C1 segment of cervical spinal cord (tissue), 14 donors: ENCODE data around the gene PCCB.
"Not testable (repeated sequence)": the region's sequence is repeated elsewhere in the genome, so short reads cannot be mapped to it uniquely, and the experiment has no call there.

Source experiments
- DNase-seq, 14 donors: peaks; one replicate each; lab custom pipeline; 2025; lab: John Stamatoyannopoulos, UW

PCCB gene

DNA sequence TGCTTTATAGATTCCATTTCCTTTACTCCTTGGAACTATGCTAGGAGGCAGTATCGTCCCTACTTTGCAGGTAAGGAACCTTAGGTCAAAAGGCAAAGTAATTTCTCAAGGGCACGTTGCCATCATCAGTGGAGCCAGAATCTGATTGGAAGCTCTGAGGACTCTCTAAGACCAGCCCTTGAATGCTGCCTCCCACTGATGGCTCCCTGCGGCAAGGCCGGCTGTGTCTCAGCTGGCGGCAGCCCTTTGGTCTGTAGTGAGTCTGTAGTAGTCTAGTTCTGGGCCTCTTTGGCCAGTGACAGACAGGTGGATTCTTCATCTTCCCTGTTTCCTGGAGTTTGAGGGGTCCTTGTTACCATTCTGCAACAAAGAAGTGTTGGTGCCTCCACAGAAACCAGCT, 76.2 kb downstream of the PCCB start:
- DNase-seq: no peak

DNA sequence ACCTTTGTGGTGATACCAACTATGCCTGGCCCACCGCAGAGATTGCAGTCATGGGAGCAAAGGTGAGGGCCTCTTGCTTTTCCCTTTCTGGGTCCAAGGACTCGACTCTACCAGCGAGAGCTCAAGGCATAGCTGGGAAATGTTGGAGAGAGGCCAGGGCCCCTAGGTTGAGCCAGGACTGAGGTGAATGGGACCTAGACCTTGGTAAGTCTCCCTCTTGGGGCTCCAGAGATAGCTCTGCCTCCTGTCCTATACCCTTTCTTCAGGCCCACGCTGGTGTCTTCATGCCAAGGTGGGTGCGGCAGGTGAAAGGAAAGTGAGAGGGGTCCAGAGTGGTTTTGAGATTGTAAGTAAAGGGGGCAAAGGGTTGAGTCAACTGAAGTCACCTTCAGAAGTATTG, 77.5 kb downstream of the PCCB start:
- no peak for DNase-seq

DNA sequence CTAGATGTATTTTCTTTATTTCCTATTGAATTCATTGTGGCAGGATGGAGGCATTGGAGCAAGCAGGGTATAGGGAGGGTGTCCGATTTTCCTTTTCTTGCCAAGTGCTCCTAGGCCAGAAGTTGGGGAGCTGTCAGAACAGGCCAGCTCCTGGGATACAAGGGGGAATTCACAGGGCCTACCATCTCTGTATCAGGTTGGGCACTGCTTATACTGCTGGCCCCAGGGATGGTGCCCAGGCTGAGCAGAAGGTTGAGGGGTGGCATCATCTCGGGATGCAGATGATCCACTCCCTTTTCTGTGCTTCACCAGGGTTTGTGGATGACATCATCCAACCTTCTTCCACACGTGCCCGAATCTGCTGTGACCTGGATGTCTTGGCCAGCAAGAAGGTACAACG, 79.5 kb downstream of the PCCB start:
- DNase-seq: no peak

DNA sequence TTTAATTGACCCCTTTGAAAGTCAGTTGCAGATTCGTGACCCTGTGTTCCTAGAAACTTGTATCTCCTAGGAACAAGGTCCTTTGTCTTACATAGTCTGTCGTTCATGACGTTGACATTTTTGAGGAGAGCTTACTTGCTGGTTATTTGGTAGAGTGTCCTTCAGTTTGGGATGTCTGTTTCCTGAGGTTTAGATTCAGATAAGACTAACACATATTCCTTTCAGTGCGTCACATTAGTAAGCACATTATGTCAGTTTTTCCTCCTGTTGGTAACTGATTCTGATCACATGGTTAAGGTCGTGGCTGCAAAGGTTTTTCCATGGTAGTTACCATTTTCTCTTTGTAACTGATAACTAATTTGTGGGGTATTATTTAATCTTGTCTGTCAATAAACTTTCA, 80.8 kb downstream of the PCCB start:
- no peak for DNase-seq

DNA sequence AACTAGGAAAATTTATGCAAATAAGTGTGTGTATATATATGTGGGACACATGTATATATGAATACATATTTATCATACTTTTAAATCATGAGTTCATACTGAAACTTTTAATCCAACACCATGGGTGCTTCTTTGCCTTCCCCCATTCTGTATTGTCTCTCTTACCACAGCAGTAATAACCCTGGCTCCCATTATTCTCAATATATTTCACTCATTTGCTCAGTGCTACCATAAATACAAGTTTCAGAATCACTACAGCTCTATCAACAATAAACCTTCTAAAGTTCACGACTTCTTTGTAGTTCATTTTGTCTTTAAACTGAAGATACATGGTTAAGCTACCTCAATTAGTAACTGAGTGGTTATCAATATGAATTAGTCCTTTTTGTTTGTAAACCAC, 82.2 kb downstream of the PCCB start:
- DNase-seq: no peak

DNA sequence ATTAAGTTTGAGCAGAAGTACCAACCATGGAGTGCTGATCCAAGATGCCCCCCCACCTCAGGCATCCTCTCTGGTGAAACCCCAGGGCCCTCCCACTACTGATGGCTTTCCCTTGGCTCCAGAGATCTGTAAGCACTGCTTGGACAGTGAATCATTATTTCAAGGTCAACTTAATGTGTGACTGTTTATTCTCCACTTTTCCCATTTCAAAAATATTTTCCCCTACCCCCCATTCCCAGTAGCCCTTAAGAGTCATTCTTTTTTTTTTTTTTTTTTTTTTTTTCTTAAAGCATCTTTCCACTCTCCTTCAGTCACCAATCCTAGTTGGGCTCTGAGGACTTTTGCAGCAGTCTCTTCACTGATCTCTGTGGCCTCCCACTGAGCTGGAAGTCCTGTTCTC, 82.6 kb downstream of the PCCB start:
- no peak for DNase-seq

DNA sequence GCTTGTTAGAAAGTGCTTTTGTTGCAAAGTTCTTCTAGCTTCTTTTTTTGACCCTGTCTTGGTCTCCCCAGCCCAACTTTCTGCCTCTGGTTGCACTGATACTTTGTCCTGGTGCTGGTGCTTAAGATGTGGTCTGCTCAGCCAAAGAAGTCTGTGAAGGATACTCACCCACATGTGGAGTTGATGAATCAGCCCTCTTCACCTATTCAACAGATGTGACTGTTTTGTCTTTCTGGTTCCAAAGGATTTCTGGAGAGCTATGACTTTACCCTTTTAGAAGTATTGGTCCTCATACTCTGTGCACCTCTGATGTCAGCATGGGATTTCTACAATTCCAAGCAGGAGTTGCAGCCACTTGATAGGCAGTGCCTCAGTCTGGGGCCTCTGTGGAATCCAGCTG, 84.1 kb downstream of the PCCB start:
- no peak for DNase-seq

DNA sequence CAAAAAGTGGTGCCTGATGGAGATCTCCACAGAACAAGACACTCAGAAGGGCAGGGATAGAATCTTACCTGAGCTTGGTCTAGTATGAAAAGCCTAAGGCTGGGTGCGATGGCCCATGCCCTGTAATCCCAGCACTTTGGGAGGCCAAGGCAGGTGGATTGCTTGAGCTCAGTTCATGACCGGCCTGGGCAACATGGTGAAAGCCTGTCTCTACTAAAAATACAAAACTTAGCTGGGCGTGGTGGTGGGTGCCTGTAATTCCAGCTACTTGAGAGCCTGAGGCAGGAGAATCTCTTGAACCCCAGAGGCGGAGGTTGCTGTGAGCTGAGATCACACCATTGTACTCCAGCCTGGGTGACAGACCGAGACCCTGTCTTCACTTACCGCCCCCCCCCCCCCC, 84.6 kb downstream of the PCCB start:
- DNase-seq: not testable (repeated sequence)

DNA sequence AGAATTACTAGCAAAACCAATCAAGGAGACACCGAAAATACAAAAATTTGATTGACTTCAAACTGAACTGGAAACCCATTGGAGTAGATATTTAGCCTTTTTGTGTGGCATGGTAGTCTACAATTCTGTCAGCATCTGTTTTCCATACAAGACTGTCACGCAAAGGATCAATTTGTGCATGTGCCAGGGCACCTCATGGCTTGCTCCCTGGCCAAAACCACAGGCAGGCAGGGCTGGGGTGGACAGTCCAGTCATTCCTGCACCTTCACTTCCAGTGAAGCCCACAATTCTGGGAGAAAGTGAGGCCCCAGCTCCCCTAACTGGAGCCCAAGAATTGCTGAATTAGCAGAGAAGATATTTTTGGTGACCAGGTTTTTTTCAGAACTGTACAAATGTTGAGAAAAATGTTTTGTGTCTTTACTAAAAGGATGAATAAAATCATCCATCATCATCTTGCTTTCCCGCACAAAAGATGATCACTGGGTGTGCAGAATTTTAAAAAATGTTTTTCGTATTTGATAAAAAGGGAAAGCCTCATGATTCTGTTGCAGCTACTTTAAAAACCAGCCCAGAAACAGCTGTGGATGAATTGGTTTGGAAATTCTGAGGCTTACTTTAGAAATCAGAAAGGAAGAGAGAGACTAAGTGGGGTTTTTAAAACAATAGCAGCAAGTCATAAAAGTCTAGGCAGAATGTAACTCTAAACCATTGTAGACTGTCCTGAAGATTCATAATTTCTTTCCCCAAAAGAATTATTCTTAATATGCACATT, 86.4 kb downstream of the PCCB start:
- DNase-seq: no peak

DNA sequence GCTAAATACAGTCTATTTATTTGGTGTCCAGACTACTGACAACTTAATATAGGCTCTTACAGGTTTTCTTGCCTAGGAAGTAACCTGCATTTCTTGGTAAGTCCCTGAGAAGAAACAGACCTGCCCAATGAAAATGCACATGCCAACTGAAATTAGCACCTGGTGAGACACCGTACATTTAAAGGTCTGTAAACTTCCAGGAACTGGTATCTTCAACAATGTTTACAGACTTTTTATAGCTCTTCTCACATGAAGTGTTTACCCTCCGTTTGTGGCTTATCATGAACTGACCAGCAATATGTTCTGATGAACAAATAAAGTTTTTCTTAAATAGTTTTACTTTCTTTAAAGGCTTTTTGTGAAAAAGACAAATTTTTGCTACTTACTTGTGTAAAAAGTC, 93.3 kb downstream of the PCCB start:
- no peak for DNase-seq

DNA sequence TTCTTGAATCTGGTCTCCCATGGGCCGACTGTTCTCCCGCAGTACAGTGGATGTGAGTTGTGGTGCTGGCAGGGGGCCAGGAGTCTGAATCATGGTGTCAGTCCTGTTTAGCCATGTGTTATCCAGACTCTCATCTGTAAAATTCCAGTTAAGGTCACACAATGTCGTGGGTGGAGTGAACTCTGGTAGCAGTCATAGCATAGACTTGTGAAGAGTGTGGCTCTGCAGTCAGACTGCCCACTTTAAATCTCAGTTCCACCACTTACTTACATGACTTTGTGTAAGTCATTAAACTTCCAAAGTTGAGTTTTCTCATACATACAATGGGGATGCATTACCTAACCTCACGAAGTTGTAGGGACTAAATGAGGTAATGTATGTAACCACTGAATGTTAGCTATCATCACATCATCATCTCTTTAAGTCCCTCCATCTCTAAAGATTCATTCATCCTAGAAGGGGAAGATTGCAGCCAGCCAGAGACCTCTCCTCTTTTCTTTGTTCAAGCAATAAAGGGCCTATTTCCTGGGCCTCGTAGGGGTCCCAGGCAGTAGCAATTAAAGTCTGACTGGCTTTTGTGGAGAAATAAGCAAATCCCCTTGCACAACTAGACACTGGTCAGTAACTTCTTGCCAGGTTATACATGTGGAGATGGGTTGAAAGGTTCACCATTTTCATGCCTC, 93.9 kb downstream of the PCCB start:
- peak in 1 of 14 donors; percentile 6 for DNase-seq

DNA sequence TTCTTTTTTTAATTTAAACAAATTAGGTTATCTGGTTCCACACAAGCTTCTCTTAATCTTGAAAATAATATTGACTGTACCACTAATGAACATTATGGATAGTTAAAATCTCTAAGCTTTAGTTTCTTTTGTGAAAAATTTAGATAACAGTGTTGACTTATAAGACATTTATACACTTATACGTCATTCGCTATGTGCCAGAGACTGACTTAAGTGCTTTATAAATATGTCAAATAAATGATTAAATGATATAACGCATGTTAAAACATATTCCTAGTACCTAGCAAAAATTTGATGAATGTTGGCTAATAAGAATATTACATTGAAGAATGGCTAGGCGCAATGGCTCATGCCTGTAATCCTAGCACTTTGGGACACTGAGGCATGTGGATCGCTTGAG, 96.3 kb downstream of the PCCB start:
- DNase-seq: no peak

DNA sequence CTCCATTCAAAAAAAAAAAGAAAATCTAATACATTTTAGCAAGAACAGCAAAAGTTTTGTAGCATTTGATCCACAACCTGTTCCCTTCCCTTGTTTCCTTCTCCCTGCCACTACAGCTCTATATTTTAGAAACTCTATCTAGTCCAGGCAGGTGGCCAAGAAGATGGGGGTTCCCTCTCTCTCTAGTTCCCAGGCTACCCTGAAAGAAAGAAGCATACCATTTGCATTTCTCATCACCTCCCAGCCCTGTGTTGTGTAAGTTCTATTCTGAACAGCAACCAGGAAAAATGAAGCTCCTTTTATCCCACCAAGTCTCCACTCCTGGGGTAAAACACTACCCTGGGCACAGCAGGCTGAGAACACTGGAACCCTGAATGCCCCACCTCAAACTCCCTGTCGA, 100.0 kb downstream of the PCCB start:
- DNase-seq: no peak

DNA sequence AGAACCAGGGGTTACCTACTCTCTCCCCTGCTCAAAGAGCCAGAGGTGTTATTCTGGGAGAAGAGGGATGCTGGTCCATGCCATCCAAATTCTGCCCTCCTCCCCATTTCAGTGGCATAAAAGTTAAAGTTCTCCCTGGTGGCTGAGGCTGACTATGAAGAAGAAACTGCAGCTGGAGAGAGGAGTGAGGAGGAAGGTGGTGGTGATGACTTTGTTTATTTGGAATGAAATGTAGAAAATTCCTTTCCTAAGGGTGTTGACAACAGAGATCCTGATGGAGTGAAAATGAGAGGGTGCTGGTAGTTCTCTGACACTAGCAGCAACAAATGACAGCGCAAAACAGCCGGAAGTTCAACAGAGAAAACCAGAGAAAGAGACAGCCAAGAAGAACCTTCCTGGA, 100.4 kb downstream of the PCCB start:
- DNase-seq: no peak

DNA sequence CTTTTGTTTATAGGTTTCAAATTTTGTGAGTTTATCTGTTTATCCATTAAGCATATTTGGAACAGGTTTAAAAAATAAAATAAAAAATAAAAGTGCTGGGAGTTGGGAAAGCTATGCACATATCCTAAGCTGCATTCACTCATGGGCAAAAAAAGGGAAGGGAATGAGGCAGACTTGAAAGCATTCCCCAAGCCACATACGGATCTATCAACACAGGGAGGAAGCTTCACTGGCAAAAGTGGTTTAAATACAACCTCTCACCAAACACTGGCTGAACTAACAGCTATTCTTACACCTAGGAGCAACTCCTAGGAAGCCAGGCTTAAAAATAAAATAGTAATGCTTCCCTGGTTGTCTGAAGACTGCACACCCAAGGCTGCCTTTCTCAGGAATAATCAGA, 101.2 kb downstream of the PCCB start:
- DNase-seq: no peak

DNA sequence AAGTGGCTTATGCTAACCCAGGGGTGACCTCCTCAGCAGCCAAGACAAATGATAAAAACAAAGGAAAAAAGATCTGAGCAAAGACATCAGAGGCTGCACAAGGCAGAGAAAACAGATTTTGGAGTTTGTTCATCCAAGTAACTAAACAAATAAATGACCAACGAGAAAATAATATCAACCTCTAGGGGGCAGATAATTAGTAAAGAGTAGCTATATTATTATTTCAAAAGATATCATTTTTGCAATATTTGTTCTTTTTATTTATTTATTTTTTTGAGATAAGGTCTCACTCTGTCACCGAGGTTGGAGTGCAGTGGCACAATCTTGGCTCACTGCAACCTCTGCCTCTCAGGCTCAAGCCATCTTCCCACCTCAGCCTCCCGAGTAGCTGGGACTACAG, 101.8 kb downstream of the PCCB start:
- DNase-seq: no peak

DNA sequence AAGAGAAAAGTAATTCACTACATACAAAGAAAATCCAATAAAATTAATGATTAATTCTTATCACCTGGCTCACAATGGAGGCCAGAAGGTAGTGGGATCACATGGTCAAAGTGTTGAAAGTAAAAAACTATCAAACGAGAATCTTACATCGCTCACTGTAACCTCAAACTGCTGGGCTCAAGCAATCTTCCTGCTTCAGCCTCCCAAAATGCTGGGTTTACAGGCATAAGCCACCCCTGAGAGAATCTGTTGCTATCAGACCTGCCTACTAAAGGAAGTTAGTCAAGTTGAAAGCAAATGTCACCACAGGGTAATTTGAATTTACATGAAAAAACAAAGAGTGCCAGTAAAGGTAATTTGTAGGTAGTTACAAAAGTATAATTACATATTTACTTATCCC, 103.3 kb downstream of the PCCB start:
- DNase-seq: no peak

DNA sequence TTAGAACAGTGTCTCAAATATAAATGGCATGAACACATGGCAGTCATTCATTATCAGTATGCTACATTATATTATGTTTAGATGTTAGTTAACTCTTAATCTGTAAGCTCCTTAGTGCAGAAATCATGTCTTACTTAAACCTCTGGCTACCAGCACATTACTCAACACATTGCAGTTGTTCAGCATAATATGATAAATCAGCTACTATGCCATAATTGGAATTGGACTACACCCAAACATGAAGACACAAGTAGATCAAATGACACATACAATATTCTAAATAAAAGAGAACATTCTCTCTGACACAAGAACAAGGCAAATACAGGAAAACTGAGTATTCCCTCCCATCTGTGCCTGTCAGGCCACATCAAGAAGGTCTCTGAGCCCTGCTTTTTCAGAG, 116.1 kb downstream of the PCCB start:
- DNase-seq: no peak

DNA sequence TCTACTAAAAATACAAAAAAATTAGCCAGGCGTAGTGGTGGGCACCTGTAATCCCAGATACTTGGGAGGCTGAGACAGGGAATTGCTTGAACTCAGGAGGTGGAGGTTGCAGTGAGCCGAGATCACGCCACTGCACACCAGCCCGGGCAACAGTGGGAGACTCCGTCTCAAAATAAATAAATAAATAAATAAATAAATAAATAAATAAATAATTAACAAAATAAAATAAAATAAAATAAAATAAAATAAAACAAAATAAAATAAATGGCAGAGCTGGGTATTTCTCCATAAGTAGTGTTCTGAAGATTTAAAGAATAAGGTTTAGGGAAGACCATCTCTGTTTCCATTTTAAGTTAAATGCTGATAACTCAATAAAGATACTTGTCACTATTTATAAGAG, 125.7 kb downstream of the PCCB start:
- DNase-seq: not testable (repeated sequence)

DNA sequence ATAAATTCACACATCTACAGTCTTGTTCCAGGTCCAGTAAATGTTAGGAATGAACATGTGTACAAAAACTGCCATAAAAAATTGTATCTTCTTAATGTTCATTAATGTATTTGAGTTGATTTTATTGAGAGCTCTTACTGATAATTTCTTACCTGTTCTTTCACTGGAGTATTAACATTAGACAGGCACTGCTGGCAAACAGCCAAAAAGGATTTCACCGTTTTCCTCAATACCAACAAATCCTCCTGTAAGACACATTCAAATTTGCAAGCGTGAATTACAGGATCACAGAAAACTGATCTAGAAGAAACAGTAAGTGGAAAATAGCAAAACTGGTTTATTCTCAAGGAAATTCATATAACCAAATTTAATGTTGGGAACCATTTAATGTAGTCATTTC, 127.4 kb downstream of the PCCB start:
- no peak for DNase-seq

DNA sequence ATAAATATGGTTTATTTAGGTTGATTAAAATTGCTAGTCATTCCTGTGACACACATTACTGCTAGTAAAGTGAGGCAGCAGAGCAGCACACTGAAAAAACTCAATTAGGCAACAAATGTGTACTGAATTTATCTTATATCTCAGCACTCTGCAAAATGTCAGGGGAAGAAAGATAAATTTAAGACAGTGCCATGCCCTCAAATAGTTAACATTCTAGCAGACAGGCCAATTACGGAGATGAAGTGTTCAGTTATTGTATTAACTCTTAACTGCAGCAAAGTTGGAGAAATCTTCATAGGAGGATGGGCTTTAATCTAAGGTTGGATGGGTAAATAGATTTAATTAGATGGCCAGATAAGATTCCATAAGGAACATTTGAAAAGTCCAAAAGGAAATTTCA, 127.9 kb downstream of the PCCB start:
- no peak for DNase-seq
